NCI-H524 (cell line): ENCODE measurements around the gene SLMAP.

Experiments used
- DNase-seq, 2 experiments: peaks; one replicate each; lab custom pipeline; 2025; lab: John Stamatoyannopoulos, UW

Gene SLMAP, protein sequence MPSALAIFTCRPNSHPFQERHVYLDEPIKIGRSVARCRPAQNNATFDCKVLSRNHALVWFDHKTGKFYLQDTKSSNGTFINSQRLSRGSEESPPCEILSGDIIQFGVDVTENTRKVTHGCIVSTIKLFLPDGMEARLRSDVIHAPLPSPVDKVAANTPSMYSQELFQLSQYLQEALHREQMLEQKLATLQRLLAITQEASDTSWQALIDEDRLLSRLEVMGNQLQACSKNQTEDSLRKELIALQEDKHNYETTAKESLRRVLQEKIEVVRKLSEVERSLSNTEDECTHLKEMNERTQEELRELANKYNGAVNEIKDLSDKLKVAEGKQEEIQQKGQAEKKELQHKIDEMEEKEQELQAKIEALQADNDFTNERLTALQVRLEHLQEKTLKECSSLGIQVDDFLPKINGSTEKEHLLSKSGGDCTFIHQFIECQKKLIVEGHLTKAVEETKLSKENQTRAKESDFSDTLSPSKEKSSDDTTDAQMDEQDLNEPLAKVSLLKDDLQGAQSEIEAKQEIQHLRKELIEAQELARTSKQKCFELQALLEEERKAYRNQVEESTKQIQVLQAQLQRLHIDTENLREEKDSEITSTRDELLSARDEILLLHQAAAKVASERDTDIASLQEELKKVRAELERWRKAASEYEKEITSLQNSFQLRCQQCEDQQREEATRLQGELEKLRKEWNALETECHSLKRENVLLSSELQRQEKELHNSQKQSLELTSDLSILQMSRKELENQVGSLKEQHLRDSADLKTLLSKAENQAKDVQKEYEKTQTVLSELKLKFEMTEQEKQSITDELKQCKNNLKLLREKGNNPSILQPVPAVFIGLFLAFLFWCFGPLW

DNA sequence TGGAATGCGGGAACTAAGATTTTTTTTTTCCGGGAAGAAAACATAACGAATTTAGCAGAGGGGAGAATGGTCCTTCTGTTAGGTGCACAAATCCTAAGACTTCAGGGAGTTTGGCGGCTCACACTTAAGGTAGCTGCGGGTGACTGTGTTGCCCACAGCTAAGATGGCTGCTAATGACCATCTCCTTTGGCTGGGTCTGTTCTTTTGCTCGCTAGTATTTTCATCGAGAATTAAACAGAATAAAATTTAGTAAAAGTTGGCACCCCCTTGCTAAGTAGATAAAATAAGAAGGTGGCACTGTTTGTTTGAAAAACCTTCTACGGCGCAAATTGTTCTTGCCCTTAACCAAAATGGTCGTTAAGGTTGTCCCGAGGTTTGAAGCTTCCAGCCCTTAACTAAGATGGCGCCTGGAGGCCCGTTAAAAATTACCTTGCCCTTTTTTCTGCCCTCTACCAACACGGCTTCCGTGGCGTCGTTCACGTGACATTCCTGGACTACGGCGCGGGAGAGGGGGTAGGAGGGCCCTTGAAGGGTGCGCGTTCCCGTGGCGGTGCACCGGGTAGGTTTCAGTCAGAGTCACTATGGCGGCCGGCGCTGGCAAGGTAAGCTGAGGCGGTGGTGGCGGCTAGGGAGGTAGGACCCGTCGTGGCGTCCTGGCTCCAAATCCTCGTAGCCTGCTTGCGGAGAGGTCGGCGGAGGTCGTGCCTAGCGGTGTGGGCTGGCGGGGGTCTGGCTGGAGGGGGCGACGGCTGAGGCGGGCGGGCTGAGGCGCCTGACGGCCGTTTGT lies at the start of gene SLMAP:
TSS of gene SLMAP (plus strand) at position 569 of the 787 bp plus-strand sequence. CDS start 1,343 bp downstream, outside the sequence.
- peak; percentile 94 to 95 for DNase-seq

DNA sequence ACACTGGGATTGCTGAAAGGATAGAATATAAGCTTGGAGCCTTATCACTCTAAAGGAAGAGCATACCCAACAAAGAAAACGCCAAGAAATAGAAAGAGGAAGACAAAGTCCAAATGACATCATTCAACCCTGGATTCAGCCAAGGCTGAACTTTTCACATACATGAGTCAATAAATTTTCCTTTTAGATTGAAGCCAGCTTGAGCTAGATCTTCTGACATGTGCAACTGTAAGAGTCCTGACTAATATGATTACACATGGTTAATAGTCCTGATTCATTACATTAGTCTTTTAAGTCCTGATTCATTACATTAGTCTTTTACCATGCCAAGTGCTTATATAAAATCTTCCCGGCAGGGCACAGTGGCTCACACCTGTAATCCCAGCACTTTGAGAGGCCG lies 49.6 kb upstream of the SLMAP start:
- DNase-seq: no peak

DNA sequence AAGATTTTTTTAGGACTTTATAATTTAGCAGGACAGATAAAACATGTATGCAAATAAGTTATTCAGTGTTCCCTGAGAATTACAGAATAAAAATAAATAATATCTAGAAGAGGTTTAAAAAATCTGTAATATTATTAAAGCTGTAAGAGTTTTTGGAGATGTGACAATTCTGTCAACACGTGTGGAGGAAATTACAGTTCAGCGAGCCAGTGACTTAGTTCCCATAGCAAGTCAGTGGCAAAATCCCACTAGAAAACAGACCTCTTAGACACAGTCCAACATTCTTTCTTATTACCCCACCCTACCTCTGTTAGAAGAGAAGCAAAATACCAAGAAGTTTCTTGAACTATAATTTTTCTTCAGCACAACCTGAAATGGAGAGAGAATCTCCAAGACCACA lies 47.1 kb upstream of the SLMAP start:
- DNase-seq: no peak

DNA sequence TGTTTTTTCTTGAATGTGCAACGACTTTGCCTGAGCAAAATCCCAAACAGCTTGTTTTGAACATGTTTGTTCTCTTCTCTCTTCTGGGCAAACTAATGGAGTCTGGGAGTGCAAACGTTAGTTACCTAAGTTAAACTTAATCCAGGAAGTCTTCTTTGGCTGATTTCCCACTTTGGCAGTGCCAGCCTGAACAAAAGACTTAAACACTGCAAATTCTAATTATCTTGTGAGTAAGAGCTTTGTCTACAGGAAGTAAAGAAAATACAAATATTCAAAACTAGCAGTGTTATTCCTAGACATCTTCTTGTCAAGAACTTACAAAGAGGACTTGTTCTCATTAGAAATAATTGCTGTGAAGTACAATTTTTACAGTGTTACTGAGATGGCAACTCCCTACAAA lies 46.5 kb upstream of the SLMAP start:
- DNase-seq: no peak

DNA sequence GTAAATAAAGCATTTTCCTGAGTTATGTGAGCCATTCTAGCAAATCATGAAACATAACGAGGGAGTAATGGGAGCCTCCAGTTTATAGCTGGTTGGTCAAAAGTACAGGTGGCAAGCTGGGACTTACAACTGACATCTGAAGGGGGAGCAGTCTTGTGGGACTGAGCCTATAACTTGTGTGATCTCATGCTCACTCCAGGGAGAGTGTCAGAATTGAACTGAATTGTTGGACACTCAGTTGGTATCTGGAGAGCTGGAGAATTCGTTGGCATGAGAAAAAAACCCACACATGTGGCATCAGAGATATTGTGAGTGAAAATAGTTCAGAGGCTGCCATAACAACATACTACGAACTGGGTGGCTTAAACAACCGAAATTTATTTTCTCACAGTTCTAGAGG lies 40.4 kb upstream of the SLMAP start:
- no peak for DNase-seq

DNA sequence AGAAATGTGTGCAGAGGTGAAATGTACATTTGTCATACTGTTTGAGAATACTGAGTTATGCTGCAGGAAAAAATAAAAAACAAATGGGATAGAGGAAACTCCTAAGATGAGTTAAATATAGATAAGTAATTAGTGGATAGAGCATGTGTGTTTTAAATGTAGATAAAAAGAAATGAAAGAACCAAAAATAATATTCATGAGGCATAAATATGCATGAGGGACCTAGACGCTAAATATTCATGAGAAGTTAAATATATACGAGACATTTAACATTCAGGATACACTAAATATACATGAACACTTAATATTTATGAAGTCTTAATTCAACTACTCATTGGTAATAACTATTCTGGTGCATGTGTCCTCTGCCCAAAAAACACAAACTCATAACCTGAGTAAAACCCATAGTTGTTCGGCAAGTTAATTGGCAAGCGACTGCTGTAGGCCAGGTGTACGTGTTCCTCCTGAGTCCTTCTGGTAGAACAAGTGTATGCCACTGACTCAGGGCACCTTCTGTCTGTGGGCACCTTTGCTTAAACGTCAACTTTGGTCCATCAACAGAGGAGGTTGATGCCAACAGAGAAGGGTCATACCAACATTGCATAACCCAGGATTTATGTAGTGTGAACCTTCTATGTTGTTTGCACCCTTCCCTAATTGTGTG lies 38.8 kb upstream of the SLMAP start:
- DNase-seq: no peak

DNA sequence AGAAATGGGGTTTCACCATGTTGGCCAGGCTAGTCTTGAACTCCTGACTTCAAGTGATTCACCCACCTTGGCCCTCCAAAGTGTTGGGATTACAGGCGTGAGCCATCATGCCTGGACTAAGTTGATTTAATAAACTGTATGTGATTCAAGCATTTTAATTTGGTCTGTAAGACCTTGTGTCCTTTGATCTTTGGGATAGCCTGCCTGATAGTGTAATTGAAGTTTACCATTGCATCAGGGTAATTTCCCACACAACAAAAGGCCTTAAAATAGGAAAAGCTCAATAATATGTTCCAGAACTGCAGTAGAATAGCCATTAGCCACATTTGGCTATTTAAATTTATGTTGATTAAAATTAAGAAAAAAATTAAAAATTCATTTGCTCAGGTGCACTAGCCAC lies 38.0 kb upstream of the SLMAP start:
- no peak for DNase-seq

DNA sequence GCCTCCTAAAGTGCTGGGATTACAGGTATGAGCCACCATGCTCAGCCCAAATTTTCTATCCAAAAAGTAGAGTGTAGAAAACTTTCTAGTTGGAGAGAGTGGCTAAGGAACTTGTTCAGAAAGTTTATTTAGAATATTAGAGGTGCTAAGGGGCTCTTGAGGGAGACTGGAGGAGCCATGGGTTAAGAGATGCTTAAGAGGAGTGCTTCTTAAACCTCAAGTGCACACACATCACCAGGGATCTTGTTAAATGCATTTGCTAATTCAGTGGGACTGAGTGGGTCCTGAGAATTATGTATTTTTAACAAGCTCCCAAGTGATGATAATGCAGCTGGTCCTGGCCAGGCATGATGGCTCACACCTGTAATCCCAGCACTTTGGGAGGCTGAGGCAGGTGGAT lies 29.7 kb upstream of the SLMAP start:
- DNase-seq: peak; percentile 17 to 32

DNA sequence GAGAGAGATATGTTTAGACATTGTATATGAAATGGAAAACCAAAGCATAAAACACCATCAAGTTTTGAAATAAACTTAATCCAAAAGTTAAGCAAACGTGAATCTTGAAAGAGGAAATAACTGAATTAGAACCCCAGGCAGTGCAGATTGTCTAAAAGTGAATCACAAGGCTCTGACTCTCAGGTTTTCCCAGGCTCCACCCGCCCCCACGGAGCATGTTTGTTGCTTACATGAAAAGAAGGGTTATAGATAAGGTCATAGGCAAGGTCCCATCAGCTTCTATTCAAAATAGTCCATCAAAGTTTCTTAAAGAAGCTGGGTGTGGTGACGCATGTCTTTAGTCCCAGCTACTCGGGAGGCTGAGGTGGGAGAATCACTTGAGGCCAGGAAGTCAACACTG lies 29.0 kb upstream of the SLMAP start:
- no peak for DNase-seq

DNA sequence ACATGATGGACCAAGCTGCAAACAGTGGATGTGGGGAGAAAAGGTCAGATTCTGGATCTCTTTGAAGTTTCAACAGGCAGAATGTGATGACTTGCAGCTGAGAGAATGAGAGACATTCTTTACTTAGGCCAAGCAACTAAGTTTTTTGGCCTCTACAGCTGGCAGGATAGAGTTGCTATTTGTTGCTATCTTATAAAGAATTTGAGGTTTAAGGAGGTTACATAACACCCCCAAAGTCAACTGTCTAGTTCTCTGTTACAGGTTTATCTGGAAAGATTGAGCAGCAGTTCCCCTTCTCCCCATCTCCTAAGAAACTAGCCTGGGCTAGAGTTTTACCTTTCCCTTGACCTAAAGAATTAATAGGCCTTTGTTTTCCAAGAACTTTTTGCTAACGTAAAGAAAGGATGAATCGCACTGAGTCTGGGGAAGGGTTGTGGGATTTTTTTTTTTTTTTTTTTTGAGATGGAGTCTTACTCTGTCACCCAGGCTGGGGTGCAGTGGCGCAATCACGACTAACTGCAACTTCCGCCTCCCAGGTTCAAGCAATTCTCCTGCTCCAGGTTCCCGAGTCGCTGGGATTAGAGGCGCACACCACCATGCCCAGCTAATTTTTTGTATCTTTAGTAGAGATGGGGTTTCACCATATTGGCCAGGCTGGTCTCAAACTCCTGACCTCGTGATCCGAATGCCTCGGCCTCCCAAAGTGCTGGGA lies 26.6 kb upstream of the SLMAP start:
- no peak for DNase-seq

DNA sequence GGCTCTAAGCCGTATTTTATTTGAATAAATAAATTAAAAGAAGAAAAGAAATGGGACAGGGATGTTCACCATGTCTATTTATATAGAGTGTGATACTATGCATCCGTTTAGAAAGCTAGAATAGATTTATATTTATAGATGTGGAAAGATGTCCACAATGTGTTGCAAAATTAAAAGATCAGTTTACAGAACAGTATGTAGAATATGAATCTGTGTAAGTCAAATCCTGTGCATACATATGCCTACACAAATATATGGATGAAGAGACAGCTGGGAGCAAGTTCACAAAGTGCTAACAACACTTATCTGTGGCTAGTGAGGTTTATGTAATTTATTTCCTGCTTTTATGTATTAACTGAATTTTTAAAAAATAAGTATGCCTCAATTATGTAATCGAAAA lies 25.4 kb upstream of the SLMAP start:
- no peak for DNase-seq

DNA sequence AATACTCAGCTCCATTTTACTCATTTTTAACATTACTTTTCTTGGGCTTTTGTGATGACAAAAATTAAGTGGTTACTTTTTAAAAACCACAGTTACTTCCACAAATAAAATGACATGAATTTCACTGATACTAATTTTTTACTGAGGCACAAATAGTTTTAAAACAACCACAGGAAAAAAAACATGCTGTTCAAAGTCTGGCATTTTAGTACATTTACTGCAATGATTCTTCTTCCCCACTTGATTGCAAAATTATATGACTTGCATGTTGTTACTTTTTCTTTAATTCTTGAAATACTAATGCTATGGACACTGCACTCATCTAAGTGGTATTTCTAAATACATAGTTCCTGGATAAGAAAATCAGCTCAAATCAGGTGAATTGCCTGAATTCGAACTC lies 24.8 kb upstream of the SLMAP start:
- DNase-seq: no peak

DNA sequence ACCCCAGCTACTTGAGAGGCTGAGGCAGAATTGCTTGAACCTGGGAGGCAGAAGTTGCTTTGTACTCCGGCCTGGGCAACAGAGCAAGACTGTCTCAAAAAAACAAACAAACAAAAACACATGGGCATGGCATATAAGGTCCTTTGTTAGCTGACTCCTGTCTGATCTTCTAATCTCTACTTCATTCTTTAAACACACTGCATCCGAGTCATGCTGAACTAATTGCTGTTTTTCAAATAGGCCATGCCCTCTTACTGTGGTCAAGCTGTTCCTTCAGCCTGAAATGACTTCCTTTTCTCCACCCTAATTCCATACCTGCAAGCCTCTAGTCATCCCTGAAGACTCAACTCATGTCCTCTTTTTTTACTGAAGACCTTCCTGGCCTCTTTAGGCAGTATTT lies 22.3 kb upstream of the SLMAP start:
- no peak for DNase-seq

DNA sequence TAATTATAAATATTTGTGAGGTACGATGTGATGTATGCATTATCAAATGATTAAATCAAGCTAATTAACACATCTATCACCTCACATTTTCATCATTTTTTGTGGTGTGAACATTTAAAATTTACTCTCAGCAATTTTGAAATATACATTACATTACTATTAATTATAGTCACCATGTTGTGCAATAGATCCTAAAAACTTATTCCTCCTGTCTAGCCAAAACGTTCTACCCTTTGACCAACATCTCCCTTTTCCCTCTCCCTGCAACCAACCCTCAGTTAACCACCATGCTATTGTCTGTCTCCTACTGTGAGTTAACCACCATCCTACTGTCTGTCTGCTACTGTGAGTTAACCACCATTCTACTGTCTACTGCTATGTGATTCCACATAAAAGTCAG lies 20.7 kb upstream of the SLMAP start:
- no peak for DNase-seq

DNA sequence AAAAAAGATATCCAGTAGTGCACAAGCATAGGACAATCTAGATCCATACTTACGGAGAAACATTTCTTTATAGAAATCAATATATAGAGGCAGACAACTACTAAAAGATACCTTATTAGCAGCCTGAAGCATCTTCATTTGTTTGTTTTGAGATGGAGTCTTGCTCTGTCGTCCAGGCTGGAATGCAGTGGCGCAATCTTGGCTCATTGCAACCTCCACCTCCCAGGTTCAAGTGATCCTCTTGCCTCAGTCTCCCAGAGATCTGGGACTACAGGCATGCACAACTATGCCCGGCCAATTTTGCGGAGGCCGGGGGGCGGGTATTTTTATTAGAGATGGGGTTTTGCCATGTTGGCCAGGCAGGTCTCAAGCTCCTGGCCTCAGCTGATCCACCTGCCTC lies 18.3 kb upstream of the SLMAP start:
- no peak for DNase-seq

DNA sequence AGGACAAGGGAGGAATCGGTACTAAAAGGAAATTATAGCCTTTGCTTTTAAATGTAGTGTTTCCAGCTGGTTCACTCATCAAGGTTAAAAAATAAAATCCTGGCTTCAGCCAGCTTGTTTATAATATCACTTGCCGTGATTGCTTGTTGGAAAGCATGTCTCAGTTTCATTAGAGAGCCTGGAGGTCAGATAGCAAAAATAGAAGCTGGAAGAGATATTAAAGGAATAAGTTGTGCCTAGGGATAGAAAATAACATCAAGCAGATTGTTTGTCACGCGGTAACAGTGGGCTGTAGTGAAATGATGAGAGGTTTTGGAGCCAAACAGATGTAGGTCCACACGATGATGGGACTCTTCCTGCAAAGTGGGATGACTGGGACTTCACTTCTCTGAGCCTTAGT lies 17.7 kb upstream of the SLMAP start:
- no peak for DNase-seq

DNA sequence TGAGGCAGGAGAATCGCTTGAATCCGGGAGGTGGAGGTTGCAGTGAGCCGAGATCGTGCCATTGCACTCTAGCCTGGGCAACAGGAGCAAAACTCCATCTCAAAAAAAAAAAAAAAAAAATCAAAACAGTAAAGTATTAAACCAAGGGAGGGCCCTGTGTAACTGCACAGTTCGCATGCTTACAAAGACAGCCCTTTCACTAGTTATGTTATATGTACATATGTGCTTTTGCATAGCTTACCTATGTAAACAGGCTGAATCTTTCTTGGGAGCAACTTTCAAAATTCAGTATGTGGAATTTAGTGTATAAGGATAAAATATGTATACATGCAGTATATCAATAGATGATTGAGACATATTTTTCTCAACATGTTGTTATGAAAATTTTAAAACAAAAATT lies 16.1 kb upstream of the SLMAP start:
- DNase-seq: no peak

DNA sequence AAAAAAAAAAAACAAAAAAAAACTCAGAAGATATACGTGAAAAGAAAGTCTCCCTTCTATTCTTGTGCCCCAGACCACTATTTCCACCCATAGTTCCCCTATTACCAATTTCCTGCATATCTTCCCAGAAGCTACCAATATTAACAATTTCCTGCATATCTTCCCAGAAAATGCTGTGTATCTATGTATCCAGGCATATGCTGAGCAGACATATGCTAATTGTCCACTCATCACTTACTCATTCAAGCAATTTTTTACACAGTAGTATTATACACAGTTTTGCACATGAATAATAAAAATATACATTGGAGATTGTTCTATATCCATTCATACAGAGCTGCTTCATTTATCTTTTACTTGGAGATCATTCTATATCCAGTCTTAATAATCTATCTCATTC lies 12.6 kb upstream of the SLMAP start:
- DNase-seq: no peak

DNA sequence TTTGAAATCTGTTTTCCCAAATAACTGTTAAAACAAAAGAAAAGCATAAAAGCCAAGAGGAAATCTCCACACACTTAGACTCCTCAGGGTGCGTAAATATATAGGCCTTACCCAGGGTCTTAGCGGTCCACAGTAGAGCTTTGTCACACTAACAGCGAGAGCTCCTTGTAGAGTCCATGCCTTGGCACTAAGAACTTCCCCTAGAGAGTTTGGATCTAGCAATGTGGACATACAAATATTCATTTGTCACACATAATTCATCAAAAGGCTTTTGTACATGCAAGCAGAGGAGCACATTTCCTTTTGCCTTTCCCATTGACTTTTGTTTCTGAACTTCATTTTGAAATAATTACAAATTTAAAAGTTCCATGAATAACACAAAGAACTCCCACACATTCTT lies 11.0 kb upstream of the SLMAP start:
- no peak for DNase-seq

DNA sequence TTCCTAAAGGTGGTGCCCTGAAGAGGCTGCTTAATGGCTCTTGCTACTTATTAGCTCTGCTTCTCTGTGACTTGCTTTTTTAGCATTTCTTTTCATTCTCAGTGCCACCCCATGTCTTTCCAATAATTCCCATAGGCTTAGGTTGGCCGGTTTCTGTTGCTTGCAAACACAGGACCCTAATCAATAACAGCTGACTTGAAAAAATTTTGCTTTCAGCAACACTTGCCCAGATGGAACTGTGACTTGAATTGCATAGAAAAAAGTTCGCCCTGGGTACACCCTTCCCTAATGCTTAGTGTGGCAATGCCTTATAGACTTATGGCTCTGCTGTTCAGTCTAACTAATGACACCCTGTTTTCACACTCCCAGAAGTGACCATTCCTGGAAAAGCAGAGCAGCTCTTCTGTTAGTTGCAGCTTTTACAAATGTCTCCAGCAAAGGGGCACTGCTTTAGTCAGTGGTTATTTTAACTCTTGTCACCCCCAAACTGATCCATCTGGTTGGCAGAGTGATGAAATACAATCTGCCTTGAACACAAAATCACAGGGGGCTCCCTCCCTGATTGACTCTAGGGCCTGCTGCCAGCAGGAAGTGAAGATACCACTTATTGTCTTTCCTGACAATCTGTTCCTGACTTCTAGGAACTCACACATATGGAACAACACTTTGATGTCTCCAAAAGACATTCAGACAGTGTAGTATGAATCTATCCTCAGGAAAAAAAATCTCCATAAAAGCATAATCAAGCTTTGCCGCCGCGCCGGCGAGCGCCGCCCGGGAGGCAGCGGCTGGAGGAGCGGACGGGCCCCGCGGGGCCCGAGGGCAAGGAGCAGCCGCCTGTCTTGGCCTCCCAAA lies 9.7 kb upstream of the SLMAP start:
- DNase-seq: peak; percentile 85 to 89
